ENCODE measurements around the gene BICD2. TPM values are rescaled to one million over a fixed set of nuclear protein-coding genes. Genes with fewer than 3 reads are reported as not detected.

The BICD2 gene
- total and polyA plus RNA-seq, 7 donors = 21.6 to 44.4 (median 28.7) TPM

GRCh38 chr9:92740969-92741368 lies 23.7 kb downstream of the BICD2 start:
- intact Hi-C loops (cut with DNase I) = no loop called here
- Histone ChIP-seq H3K9me3 (no peaks in the 10 kb centered on the region), H3K27ac (peak overlapping the region; percentile 59), H3K4me1 (peaks cover 65% of the 10 kb centered on the region), H3K4me3 (peak overlapping the region; percentile 22), H3K27me3 (ENCODE audit: insufficient read depth in 3 of 3, low read length in 2 of 3) (no peaks in the 10 kb centered on the region), H3K36me3 (ENCODE audit: insufficient read depth in 1 of 2, low read depth in 1 of 2) (no peaks in the 10 kb centered on the region)
- ATAC-seq (no peak), DNase-seq (no peak)
- TF ChIP-seq CTCF (IDR thresholded peaks at IDR 0.05) = no peak
- 78 to 93% (median 83%) methylated on average over 3 of the region's 3 CpGs for WGBS, 3 donors

GRCh38 chr9:92740446-92740961 lies 24.1 kb downstream of the BICD2 start:
- Histone ChIP-seq H3K36me3 (ENCODE audit: insufficient read depth in 1 of 2, low read depth in 1 of 2) (no peaks in the 10 kb centered on the region), H3K27me3 (ENCODE audit: insufficient read depth in 3 of 3, low read length in 2 of 3) (no peaks in the 10 kb centered on the region), H3K27ac (peak overlapping the region; percentile 59), H3K4me3 (peak overlapping the region; percentile 22), H3K9me3 (no peaks in the 10 kb centered on the region), H3K4me1 (peaks cover 62% of the 10 kb centered on the region)
- DNase-seq (no peak), ATAC-seq (peak in 1 of 4 donors; percentile 32)
- TF ChIP-seq CTCF (IDR thresholded peaks at IDR 0.05) = no peak
- 22 to 42% (median 24%) methylated on average over 7 of the region's 7 CpGs for WGBS, 3 donors
- intact Hi-C loops (cut with DNase I) = no loop called here

- Histone ChIP-seq H3K9me3 (no peaks in the 10 kb centered on the region), H3K27me3 (ENCODE audit: insufficient read depth in 3 of 3, low read length in 2 of 3) (no peaks in the 10 kb centered on the region), H3K27ac (peak overlapping the region; percentile 59), H3K4me3 (peak overlapping the region; percentile 22), H3K36me3 (ENCODE audit: insufficient read depth in 1 of 2, low read depth in 1 of 2) (no peaks in the 10 kb centered on the region), H3K4me1 (peaks cover 58% of the 10 kb centered on the region)
- ATAC-seq = no peak
- 50 to 67% (median 55%) methylated on average over 3 of the region's 3 CpGs for WGBS, 3 donors
- TF ChIP-seq CTCF (IDR thresholded peaks at IDR 0.05) = no peak
- intact Hi-C loops (cut with DNase I) = no loop called here
- DNase-seq = no peak
These were observed 24.6 kb downstream of the BICD2 start for GRCh38 chr9:92740009-92740408.

GRCh38 chr9:92739346-92739970 lies 25.2 kb downstream of the BICD2 start:
- Histone ChIP-seq H3K27ac (peak overlapping the region; percentile 59), H3K27me3 (ENCODE audit: insufficient read depth in 3 of 3, low read length in 2 of 3) (no peaks in the 10 kb centered on the region), H3K36me3 (ENCODE audit: insufficient read depth in 1 of 2, low read depth in 1 of 2) (no peaks in the 10 kb centered on the region), H3K4me1 (peaks cover 58% of the 10 kb centered on the region), H3K9me3 (no peaks in the 10 kb centered on the region), H3K4me3 (no peak overlapping the region)
- WGBS, 3 donors = 81 to 83% (median 83%) methylated on average over 11 of the region's 11 CpGs
- intact Hi-C loops (cut with DNase I) = no loop called here
- TF ChIP-seq CTCF (IDR thresholded peaks at IDR 0.05) = no peak
- DNase-seq (no peak), ATAC-seq (no peak)

GRCh38 chr9:92738661-92739081 lies 26.0 kb downstream of the BICD2 start:
- H3K36me3 ChIP-seq (ENCODE audit: insufficient read depth in 1 of 2, low read depth in 1 of 2) = no peaks in the 10 kb centered on the region
- TF ChIP-seq CTCF (IDR thresholded peaks at IDR 0.05) = no peak
- H3K27ac ChIP-seq = peak overlapping the region; percentile 23
- DNase-seq = no peak
- H3K9me3 ChIP-seq = no peaks in the 10 kb centered on the region
- peaks cover 58% of the 10 kb centered on the region for H3K4me1 ChIP-seq
- intact Hi-C loops (cut with DNase I) = no loop called here
- WGBS, 3 donors = 16 to 43% (median 28%) methylated on average over 5 of the region's 5 CpGs
- no peak overlapping the region for H3K4me3 ChIP-seq
- H3K27me3 ChIP-seq (ENCODE audit: insufficient read depth in 3 of 3, low read length in 2 of 3) = no peaks in the 10 kb centered on the region
- ATAC-seq = peak; percentile 33 to 63 (median 60)

All from psoas muscle (tissue), 8 donors.